Measurements from ENCODE around the gene TMEM63B.

- TF ChIP-seq REST (IDR thresholded peaks at IDR 0.05; ENCODE audit: insufficient read depth in 1 of 2, low read depth in 2 of 2, low read length in 2 of 2) (no peak), TAF1 (IDR thresholded peaks at IDR 0.05; ENCODE audit: borderline replicate concordance, insufficient read depth, low read length) (no peak), POLR2AphosphoS5 (IDR thresholded peaks at IDR 0.05; ENCODE audit: low read depth, low read length) (no peak)
Measured at GRCh38 chr6:44167567-44167966, 40.2 kb downstream of the TMEM63B start.
